Endothelial cell (in vitro differentiated cells): ENCODE results near the gene SMAD7. TPM values are rescaled to one million over a fixed set of nuclear protein-coding genes. Genes with fewer than 3 reads are reported as not detected.

Source experiments
- DNase-seq: peaks from one replicate; pipeline ENCODE4 v3.0.0; 2021; ENCODE audit warnings: low spot score
- H3K27ac Mint-ChIP-seq: one replicate; pipeline ENCODE4 v1.8.0; 2021; ENCODE audit warnings: mixed read lengths, inconsistent platforms; ENCODE audit not compliant: unreplicated experiment
- H3K27me3 Mint-ChIP-seq: one replicate; pipeline ENCODE4 v1.8.0; 2021; ENCODE audit warnings: mild to moderate bottlenecking, moderate library complexity, mixed read lengths, inconsistent platforms; ENCODE audit not compliant: unreplicated experiment
- H3K36me3 Mint-ChIP-seq: one replicate; pipeline ENCODE4 v1.8.0; 2021; ENCODE audit warnings: mild to moderate bottlenecking, low read depth, mixed read lengths, inconsistent platforms; ENCODE audit not compliant: unreplicated experiment
- H3K4me1 Mint-ChIP-seq: one replicate; pipeline ENCODE4 v1.8.0; 2021; ENCODE audit warnings: mild to moderate bottlenecking, mixed read lengths, inconsistent platforms; ENCODE audit not compliant: unreplicated experiment
- H3K4me3 Mint-ChIP-seq: one replicate; pipeline ENCODE4 v1.8.0; 2021; ENCODE audit warnings: mild to moderate bottlenecking, mixed read lengths, inconsistent platforms; ENCODE audit not compliant: unreplicated experiment
- H3K9me3 Mint-ChIP-seq: one replicate; pipeline ENCODE4 v1.8.0; 2021; ENCODE audit warnings: mixed read lengths, inconsistent platforms; ENCODE audit not compliant: unreplicated experiment
- CTCF ChIP-seq: fragments of 200-600 bp; sonication (generic); IDR thresholded peaks from one replicate; pipeline ENCODE4 v1.5.0; 2021; ENCODE audit warnings: antibody characterized with exemption; ENCODE audit not compliant: unreplicated experiment
- total RNA-seq: library from RNA; stranded (reverse); fragmentation: NEBNext Ultra II Directional; extraction: Animal tissue kit (Norgen Biotek cat#: 25700); gene quantifications from one replicate; pipeline ENCODE4 v1.2.1, GENCODE V29; 2021; ENCODE audit not compliant: unreplicated experiment

Gene SMAD7
- total RNA-seq, 1 donor from 2014 or later: 30.1 TPM

- no peak overlapping the region for H3K27ac Mint-ChIP-seq
- H3K27me3 Mint-ChIP-seq: peaks cover 2% of the 10 kb centered on the region
- H3K9me3 Mint-ChIP-seq: no peaks in the 10 kb centered on the region
- H3K4me1 Mint-ChIP-seq: peaks cover 82% of the 10 kb centered on the region
- TF ChIP-seq CTCF: no peak
- no peak overlapping the region for H3K4me3 Mint-ChIP-seq
- H3K36me3 Mint-ChIP-seq: peaks cover 18% of the 10 kb centered on the region
- DNase-seq: no peak
These were observed 12.7 kb downstream of the SMAD7 start for GRCh38 chr18:48937869-48938750.

GRCh38 chr18:48935433-48935774, 15.4 kb downstream of the SMAD7 start:
- no peak for DNase-seq
- peak overlapping the region; percentile 92 for H3K27ac Mint-ChIP-seq
- H3K36me3 Mint-ChIP-seq: peaks cover 14% of the 10 kb centered on the region
- H3K9me3 Mint-ChIP-seq: no peaks in the 10 kb centered on the region
- peak overlapping the region; percentile 65 for H3K4me3 Mint-ChIP-seq
- H3K27me3 Mint-ChIP-seq: peaks cover 2% of the 10 kb centered on the region
- no peak for TF ChIP-seq CTCF
- H3K4me1 Mint-ChIP-seq: peaks cover 86% of the 10 kb centered on the region

GRCh38 chr18:48934723-48935432, 15.9 kb downstream of the SMAD7 start:
- DNase-seq: no peak
- TF ChIP-seq CTCF: no peak
- Mint-ChIP-seq H3K36me3 (peaks cover 15% of the 10 kb centered on the region), H3K27ac (peak overlapping the region; percentile 92), H3K4me3 (no peak overlapping the region), H3K9me3 (no peaks in the 10 kb centered on the region), H3K4me1 (peaks cover 86% of the 10 kb centered on the region), H3K27me3 (peaks cover 2% of the 10 kb centered on the region)

- no peak for TF ChIP-seq CTCF
- peaks cover 86% of the 10 kb centered on the region for H3K4me1 Mint-ChIP-seq
- no peak for DNase-seq
- H3K36me3 Mint-ChIP-seq: peaks cover 20% of the 10 kb centered on the region
- peaks cover 3% of the 10 kb centered on the region for H3K27me3 Mint-ChIP-seq
- H3K27ac Mint-ChIP-seq: no peak overlapping the region
- no peaks in the 10 kb centered on the region for H3K9me3 Mint-ChIP-seq
- no peak overlapping the region for H3K4me3 Mint-ChIP-seq
These were observed 16.4 kb downstream of the SMAD7 start for GRCh38 chr18:48934415-48934722.
